GM19351 (cell line): Measurements from ENCODE around the gene ZCCHC24.
A peak's percentile ranks its signal among the peaks of the same experiment; 100 is the strongest.
"Not testable (repeated sequence)": the region's sequence is repeated elsewhere in the genome, so short reads cannot be mapped to it uniquely, and the experiment has no call there.

Experiments used
- ATAC-seq: cut with Tn5 transposase; IDR thresholded peaks from one replicate; pipeline ENCODE4 v1.9.1; 2021; ENCODE audit warnings: mild to moderate bottlenecking, moderate library complexity; ENCODE audit not compliant: unreplicated experiment

The ZCCHC24 gene

DNA sequence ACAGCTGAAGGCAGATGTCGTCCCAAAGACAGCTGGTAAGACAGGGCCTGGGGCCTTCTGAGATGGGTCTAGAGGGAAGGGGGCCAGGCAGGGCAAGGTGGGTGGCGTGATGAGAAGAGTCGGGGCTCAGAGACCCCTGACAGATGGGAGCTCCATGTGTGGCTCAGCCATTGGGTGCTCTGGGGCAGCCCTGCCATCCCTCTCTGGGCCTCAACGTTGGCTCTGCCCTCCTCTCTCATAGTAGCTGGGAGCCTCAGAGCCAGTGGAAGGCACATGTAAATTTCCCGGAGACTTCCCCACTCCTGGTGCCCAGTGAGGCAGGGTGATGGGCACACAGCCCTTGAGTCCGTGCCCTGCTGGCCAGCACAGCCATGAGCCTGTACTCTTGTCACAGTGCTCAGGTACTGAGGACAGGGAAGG is 96.3 kb downstream of the ZCCHC24 start:
- ATAC-seq: no peak

DNA sequence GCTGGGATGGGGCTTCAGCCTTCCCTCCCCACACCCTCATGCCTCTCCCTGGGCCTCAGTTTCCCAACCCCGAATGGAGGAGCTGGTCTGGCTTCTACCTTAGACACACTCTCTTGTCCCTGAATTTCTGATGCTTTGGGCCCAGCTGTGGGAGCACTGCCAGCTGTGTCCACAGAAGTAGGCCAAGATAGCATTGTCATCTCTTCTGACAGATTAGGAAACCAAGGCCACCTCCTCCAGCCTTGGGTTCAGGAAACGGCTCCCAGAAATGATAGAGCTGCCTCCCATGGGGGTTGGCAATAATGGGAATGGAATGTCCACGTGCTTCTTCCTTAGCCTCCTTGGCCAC is 96.8 kb downstream of the ZCCHC24 start:
- ATAC-seq: no peak

DNA sequence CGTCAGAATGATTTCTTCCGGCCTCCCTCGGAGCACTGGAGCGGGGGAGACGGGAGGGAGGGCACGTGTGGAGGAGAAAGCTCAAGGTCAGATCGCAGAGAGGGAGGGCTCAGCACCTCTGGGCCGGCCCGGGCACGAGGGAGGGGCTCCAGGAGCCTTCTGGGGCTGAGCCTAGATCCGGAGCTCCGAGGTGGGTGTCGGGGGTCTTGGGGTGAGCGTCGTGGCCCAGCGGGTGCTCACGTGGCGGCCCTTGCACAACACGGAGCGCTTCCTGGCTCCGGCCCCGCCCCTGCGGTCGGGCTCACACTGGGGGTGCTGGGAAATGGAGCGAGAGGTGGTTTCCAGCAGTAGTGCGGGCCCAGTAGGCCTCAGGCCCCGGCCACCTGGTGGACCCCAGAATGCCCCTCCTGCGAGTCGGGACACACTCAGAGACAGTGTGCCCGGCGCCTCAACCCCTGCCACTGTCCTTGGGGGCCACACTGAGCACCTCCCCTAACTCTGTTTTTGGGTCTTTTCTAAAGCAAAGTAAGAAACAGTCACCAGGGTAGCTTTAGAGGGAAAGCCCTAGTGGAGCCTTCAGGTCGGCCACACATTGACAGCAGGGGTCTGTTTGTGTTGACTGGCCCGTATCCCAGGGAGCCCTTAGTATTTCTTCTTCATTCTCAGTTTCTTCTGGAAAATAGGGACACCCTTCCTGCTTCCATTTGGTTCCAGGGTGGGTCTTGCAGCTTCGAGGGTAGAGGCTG is 97.4 kb downstream of the ZCCHC24 start:
- ATAC-seq: peak; percentile 77

DNA sequence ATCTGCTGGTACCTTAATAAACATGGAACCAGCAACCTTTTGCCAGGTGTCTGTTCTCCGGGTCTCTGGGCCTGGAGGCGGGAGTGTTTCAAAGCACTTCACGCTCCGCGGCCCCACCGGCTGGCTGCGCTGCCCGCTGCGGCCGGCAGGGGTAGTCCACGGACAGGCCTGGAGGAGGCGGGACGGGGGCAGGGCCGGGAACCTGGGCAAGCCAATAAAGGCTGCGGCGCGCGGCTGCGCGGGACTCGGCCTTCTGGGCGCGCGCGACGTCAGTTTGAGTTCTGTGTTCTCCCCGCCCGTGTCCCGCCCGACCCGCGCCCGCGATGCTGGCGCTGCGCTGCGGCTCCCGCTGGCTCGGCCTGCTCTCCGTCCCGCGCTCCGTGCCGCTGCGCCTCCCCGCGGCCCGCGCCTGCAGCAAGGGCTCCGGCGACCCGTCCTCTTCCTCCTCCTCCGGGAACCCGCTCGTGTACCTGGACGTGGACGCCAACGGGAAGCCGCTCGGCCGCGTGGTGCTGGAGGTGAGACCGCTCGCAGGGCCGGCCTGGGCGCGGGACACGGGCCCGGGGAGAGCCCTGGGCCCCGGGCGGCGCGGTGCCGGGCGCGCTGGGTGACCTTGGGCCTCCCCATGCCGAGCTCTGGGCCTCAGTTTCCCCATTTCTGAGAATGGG is 98.1 kb downstream of the ZCCHC24 start, which contains the start of gene PPIF:
TSS of gene PPIF (plus strand) at position 244 of the 668 bp plus-strand sequence. CDS start at position 324, 80 bp downstream.
- ATAC-seq: peak; percentile 78

- ATAC-seq: no peak
These were observed 98.8 kb downstream of the ZCCHC24 start for GRCh38 chr10:79346388-79347225.

DNA sequence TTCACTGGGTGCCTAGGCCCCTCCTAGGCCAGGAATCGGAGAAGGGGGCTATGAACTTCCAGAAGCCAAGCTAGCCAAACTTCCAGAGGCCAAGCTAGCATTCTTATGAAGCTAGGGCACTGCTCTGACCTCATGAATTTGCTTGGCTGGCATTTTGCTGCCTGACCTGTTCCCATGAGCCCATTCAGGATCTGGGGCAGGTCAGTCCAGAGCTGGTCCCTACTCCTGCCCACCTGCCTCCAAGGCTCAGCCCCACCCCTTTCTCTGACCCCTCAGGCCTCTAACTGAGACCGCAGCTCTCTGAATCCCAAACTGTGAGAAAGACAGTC is 99.4 kb downstream of the ZCCHC24 start:
- no peak for ATAC-seq

- no peak for ATAC-seq
These were observed 100.0 kb downstream of the ZCCHC24 start for GRCh38 chr10:79345241-79346011.

DNA sequence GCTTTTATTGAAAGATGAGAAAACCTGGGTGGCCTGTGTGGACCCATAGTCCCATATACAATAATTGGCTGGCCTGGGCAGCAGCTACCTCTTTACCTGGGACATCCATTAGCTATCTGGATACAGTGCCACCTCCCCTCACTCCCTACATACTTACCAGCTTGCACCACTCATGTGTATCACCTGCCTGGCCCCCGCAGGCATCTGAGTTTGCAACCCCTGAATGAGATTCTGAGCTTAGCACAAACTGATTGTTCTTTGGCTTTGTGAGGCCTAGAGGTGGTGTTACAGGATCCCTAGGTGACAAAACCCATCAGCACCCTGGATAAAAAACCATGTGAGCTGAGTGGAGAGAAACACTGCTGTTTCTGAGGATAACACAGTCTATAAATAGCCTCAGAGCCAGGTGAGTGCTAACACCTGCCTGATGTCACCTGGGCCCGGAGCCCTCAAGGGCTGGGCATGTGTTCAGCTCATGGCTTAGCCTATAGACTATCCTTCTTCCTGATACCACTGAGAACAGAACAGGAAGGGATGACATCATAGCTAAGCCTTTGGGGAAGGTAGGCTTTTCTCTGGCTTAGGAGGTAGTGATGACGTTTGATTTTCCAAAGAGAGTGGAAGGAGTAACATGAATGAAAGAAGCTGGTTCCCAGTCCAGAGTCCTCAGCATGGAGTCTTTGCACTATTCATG is 100.8 kb downstream of the ZCCHC24 start:
- no peak for ATAC-seq

- ATAC-seq: no peak
These were observed 102.4 kb downstream of the ZCCHC24 start for GRCh38 chr10:79342811-79343561.

GRCh38 chr10:79342295-79342761 is 103.1 kb downstream of the ZCCHC24 start:
- ATAC-seq: no peak

GRCh38 chr10:79340646-79341244 is 104.7 kb downstream of the ZCCHC24 start:
- no peak for ATAC-seq

- no peak for ATAC-seq
These were observed 106.2 kb downstream of the ZCCHC24 start for GRCh38 chr10:79339266-79339665.

- ATAC-seq: not testable (repeated sequence)
These were observed 107.5 kb downstream of the ZCCHC24 start for GRCh38 chr10:79337783-79338469.

- no peak for ATAC-seq
These were observed 108.7 kb downstream of the ZCCHC24 start for GRCh38 chr10:79336739-79337138.

DNA sequence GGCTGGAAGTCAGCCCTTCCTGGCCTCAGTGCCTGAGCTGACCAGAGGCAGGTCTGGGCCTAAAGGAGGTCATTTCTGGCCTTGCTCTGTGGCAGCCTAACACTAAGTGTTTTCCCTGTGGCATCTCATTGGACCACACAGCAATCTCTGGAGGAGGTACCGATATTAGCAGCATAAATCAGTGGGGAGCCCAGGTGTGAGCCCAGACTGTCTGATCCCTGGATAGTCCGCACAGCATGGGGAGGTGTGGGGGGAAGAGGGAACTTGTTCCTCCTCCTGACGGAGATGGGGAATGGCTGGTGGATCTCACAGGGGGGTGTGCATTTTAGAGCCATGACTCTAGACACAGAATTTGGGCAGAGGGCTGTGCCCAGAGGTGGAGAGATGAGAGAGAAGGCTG is 109.1 kb downstream of the ZCCHC24 start:
- ATAC-seq: no peak

DNA sequence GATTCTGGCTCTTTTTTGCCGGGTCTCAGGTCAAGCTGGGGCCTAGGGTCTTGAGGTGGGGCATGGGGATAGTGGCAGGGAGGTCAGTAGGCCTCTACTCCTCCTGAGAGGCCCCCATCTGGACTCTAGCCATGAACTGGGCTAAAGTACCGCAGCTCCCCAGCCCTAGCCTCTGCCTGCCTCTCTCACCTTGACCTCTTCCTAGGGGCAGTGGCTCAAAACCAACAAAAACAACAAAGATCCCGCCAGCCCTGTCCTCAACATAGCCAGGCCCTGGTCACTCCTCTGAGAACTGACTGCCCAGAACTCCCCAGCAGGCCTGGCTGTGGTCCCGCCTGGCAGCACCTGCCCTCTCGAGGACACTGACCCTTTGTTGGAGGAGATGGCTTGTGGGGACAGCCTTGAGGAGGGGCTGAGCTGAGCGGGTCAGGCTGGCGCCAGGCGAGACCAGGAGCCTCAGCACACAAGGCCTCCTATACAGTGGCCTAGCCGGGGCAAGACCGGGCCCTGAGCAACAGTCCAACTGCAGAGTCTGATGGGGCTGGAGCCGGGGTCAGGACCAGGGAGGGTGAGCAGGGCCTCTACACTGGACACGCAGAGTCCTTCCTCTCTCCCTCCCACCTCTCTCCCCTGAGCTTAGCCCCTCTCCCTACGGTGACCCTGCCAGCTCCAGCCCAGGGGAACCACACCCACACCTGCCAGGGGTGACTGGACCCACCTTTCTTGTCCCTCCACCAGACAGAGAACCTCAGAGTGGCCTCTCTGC is 109.8 kb downstream of the ZCCHC24 start:
- no peak for ATAC-seq

GRCh38 chr10:79335094-79335469 is 110.3 kb downstream of the ZCCHC24 start:
- no peak for ATAC-seq

GRCh38 chr10:79334573-79334972 is 110.9 kb downstream of the ZCCHC24 start:
- no peak for ATAC-seq
